Esophagus squamous epithelium (tissue), 4 donors: ENCODE measurements around the gene LARGE2.

Experiments
- CTCF ChIP-seq, 6 experiments: fragments of 450-650 bp in 4 of 6; fragments of 200-600 bp in 2 of 6; sonication (generic) in 2 of 6; IDR thresholded peaks; one replicate each; pipeline ENCODE4 v1.5.1; 2016 to 2019; ENCODE audit warnings: antibody characterized with exemption in 6 of 6, mild to moderate bottlenecking in 4 of 6, moderate library complexity in 4 of 6
- POLR2A ChIP-seq, 4 donors: fragments of 450-650 bp; IDR thresholded peaks; one replicate each; pipeline ENCODE4 v1.6.1; 2017; ENCODE audit warnings: antibody characterized with exemption in 4 of 4, mild to moderate bottlenecking in 4 of 4, moderate library complexity in 3 of 4

GRCh38 chr11:45884596-45885185, 37.8 kb upstream of the LARGE2 start:
- TF ChIP-seq POLR2A (IDR thresholded peaks at IDR 0.05) (no peak), CTCF (IDR thresholded peaks at IDR 0.05) (no peak)
